ENCODE measurements around the gene MAK. TPM values are rescaled to one million over a fixed set of nuclear protein-coding genes. Genes with fewer than 3 reads are reported as not detected.
A peak's percentile ranks its signal among the peaks of the same experiment; 100 is the strongest.
"Not testable (repeated sequence)": the region's sequence is repeated elsewhere in the genome, so short reads cannot be mapped to it uniquely, and the experiment has no call there.

Gene MAK
- total RNA-seq, 2 donors from 2014 or later: 0.09 to 1.8 TPM

DNA sequence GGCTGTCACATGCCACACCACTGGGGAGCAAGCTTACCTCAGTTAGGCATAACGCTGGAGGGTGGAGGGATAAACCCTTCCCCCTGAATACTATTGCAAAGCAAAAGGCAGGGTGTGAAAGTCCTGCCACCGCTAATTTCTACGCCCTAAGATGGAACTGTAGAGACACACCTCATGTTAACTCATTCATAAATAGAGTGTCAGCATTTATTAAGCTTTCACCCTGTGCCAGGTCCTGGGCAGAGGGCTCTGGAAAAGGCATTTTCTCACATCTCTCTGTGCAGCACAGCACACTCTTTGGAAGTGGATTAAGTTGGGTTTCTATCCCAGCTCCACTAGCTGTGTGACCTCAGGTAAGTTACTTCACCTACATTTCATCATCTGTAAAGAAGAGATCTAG lies 68.9 kb downstream of the MAK start:
- Histone ChIP-seq H3K9me3 (no peaks in the 10 kb centered on the region), H3K27me3 (replicated peaks; ENCODE audit: insufficient read depth) (no peaks in the 10 kb centered on the region), H3K4me1 (replicated peaks) (no peaks in the 10 kb centered on the region), H3K36me3 (no peaks in the 10 kb centered on the region), H3K27ac (no peak overlapping the region), H3K4me3 (no peak overlapping the region)
- WGBS: 91% methylated on average over 3 of the region's 3 CpGs
- no peak for DNase-seq (ENCODE audit: low spot score)
- TF ChIP-seq, protein P1, sequence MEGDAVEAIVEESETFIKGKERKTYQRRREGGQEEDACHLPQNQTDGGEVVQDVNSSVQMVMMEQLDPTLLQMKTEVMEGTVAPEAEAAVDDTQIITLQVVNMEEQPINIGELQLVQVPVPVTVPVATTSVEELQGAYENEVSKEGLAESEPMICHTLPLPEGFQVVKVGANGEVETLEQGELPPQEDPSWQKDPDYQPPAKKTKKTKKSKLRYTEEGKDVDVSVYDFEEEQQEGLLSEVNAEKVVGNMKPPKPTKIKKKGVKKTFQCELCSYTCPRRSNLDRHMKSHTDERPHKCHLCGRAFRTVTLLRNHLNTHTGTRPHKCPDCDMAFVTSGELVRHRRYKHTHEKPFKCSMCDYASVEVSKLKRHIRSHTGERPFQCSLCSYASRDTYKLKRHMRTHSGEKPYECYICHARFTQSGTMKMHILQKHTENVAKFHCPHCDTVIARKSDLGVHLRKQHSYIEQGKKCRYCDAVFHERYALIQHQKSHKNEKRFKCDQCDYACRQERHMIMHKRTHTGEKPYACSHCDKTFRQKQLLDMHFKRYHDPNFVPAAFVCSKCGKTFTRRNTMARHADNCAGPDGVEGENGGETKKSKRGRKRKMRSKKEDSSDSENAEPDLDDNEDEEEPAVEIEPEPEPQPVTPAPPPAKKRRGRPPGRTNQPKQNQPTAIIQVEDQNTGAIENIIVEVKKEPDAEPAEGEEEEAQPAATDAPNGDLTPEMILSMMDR (IDR thresholded peaks at IDR 0.05): no peak
- no peak for TF ChIP-seq POLR2AphosphoS5 (IDR thresholded peaks at IDR 0.05)
- no peak for TF ChIP-seq POLR2A (IDR thresholded peaks at IDR 0.05)
- intact Hi-C loops (cut with DNase I): no loop called here

- WGBS: 82% methylated on average over 2 of the region's 2 CpGs
- no peak overlapping the region for H3K4me3 ChIP-seq
- TF ChIP-seq POLR2A (IDR thresholded peaks at IDR 0.05): no peak
- TF ChIP-seq, protein P1 (IDR thresholded peaks at IDR 0.05): no peak
- TF ChIP-seq POLR2AphosphoS5 (IDR thresholded peaks at IDR 0.05): no peak
- no peak for DNase-seq (ENCODE audit: low spot score)
- no peaks in the 10 kb centered on the region for H3K4me1 ChIP-seq (replicated peaks)
- no peaks in the 10 kb centered on the region for H3K36me3 ChIP-seq
- H3K9me3 ChIP-seq: no peaks in the 10 kb centered on the region
- intact Hi-C loops (cut with DNase I): no loop called here
- no peaks in the 10 kb centered on the region for H3K27me3 ChIP-seq (replicated peaks; ENCODE audit: insufficient read depth)
- H3K27ac ChIP-seq: no peak overlapping the region
These were observed 75.3 kb downstream of the MAK start for GRCh38 chr6:10763006-10763405.

GRCh38 chr6:10759884-10760329 lies 78.4 kb downstream of the MAK start:
- no peak for DNase-seq (ENCODE audit: low spot score)
- H3K27ac ChIP-seq: no peak overlapping the region
- no peaks in the 10 kb centered on the region for H3K27me3 ChIP-seq (replicated peaks; ENCODE audit: insufficient read depth)
- WGBS: 53% methylated on average over 6 of the region's 6 CpGs
- H3K4me3 ChIP-seq: no peak overlapping the region
- TF ChIP-seq, protein P1 (IDR thresholded peaks at IDR 0.05): no peak
- TF ChIP-seq POLR2A (IDR thresholded peaks at IDR 0.05) (no peak), POLR2AphosphoS5 (IDR thresholded peaks at IDR 0.05) (no peak)
- H3K36me3 ChIP-seq: no peaks in the 10 kb centered on the region
- H3K9me3 ChIP-seq: no peaks in the 10 kb centered on the region
- intact Hi-C loops (cut with DNase I): no loop called here
- no peaks in the 10 kb centered on the region for H3K4me1 ChIP-seq (replicated peaks)

GRCh38 chr6:10759312-10759839 lies 79.0 kb downstream of the MAK start:
- no peak for TF ChIP-seq POLR2AphosphoS5 (IDR thresholded peaks at IDR 0.05)
- TF ChIP-seq, protein P1 (IDR thresholded peaks at IDR 0.05): peak in 3 of 4 experiments; percentile 32 to 36 (median 34)
- no peaks in the 10 kb centered on the region for H3K27me3 ChIP-seq (replicated peaks; ENCODE audit: insufficient read depth)
- WGBS: 38% methylated on average over 3 of the region's 3 CpGs
- H3K36me3 ChIP-seq: no peaks in the 10 kb centered on the region
- no peak overlapping the region for H3K27ac ChIP-seq
- H3K4me3 ChIP-seq: no peak overlapping the region
- no peaks in the 10 kb centered on the region for H3K4me1 ChIP-seq (replicated peaks)
- intact Hi-C loops (cut with DNase I): no loop called here
- H3K9me3 ChIP-seq: no peaks in the 10 kb centered on the region
- DNase-seq (ENCODE audit: low spot score): no peak

- intact Hi-C loops (cut with DNase I): no loop called here
- WGBS: 100% methylated on average over 1 of the region's 1 CpG
- Histone ChIP-seq H3K36me3 (no peaks in the 10 kb centered on the region), H3K9me3 (no peaks in the 10 kb centered on the region), H3K27ac (no peak overlapping the region), H3K4me1 (replicated peaks) (no peaks in the 10 kb centered on the region), H3K4me3 (no peak overlapping the region), H3K27me3 (replicated peaks; ENCODE audit: insufficient read depth) (no peaks in the 10 kb centered on the region)
- DNase-seq (ENCODE audit: low spot score): no peak
- TF ChIP-seq POLR2A (IDR thresholded peaks at IDR 0.05) (no peak), POLR2AphosphoS5 (IDR thresholded peaks at IDR 0.05) (no peak)
- TF ChIP-seq, protein P1 (IDR thresholded peaks at IDR 0.05): no peak
These were observed 82.3 kb downstream of the MAK start for GRCh38 chr6:10756085-10756484.

GRCh38 chr6:10751757-10752156 lies 86.6 kb downstream of the MAK start:
- H3K4me1 ChIP-seq (replicated peaks): peaks cover 14% of the 10 kb centered on the region
- H3K36me3 ChIP-seq; DNase-seq (ENCODE audit: low spot score); intact Hi-C loops (cut with DNase I); H3K4me3 ChIP-seq; H3K27me3 ChIP-seq (replicated peaks; ENCODE audit: insufficient read depth); H3K27ac ChIP-seq; H3K9me3 ChIP-seq: not testable (repeated sequence)
- WGBS: 85% methylated on average over 5 of the region's 5 CpGs

DNA sequence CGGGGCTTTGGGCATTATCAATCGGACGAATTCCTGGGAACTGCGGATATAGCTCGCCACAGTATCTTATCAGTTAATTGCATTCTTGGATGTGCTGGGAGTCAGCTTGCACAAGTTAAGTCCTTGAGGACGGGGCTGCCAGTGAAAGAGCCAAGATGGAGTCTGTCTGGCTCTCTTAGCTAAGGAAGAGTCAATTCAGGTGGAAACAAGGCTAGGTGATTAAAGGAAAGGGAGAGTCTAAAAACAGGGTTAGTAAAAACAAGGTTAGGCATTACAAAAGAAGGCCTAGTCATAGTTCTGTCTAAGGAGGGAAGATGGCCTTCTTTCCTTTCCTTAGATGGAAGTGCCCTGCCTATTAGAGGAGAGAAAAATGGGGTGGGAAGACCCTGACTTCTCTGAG lies 87.8 kb downstream of the MAK start:
- H3K4me3 ChIP-seq; H3K36me3 ChIP-seq; H3K9me3 ChIP-seq; intact Hi-C loops (cut with DNase I); DNase-seq (ENCODE audit: low spot score); H3K27me3 ChIP-seq (replicated peaks; ENCODE audit: insufficient read depth); H3K27ac ChIP-seq: not testable (repeated sequence)
- peaks cover 14% of the 10 kb centered on the region for H3K4me1 ChIP-seq (replicated peaks)
- WGBS: 82% methylated on average over 6 of the region's 6 CpGs
